ENCODE measurements around the gene ZNRF1. TPM values are rescaled to one million over a fixed set of nuclear protein-coding genes. Genes with fewer than 3 reads are reported as not detected.

ZNRF1 gene
- total and polyA plus RNA-seq, 2 donors (not counting 1 experiment from before 2014, with no cell fraction given) = 0.27 to 0.76 TPM

- no peak overlapping the region for H3K4me3 Mint-ChIP-seq
- H3K4me1 Mint-ChIP-seq = peaks cover 15% of the 10 kb centered on the region
- Histone ChIP-seq H2AFZ (ENCODE audit: insufficient read depth, low read depth, low read length, poor library complexity, severe bottlenecking) (no peak overlapping the region), H3K9me3 (ENCODE audit: control extremely low read depth in 1 of 3, control insufficient read depth in 2 of 3, insufficient read depth in 1 of 3, low read length in 2 of 3) (no peaks in the 10 kb centered on the region), H4K20me1 (ENCODE audit: control insufficient read depth, insufficient read depth, low read length, poor library complexity, severe bottlenecking) (no peaks in the 10 kb centered on the region), H3K36me3 (replicated peaks in 1 of 2; ENCODE audit: control extremely low read depth in 1 of 2, control insufficient read depth in 1 of 2, extremely low read depth in 1 of 2, insufficient read depth in 2 of 2, low read length in 1 of 2) (no peaks in the 10 kb centered on the region), H3K9ac (ENCODE audit: low read length) (no peak overlapping the region), H3K4me1 (ENCODE audit: control insufficient read depth in 2 of 2, insufficient read depth in 2 of 2, low read length in 2 of 2) (peaks cover 8 to 20% of the 10 kb centered on the region in 2 donors), H3K27ac (ENCODE audit: low read length in 2 of 2) (no peak overlapping the region), H3K79me2 (ENCODE audit: control insufficient read depth, insufficient read depth, low read length) (no peaks in the 10 kb centered on the region), H3K4me3 (ENCODE audit: control extremely low read depth in 1 of 5, extremely low read depth in 1 of 5, insufficient read depth in 1 of 5, low read depth in 2 of 5, low read length in 4 of 5) (no peak overlapping the region), H3K27me3 (replicated peaks in 1 of 4; ENCODE audit: control extremely low read depth in 1 of 4, control insufficient read depth in 3 of 4, insufficient read depth in 4 of 4, low read length in 3 of 4) (peaks cover 0 to 28% (median 6%) of the 10 kb centered on the region in 4 experiments), H3K4me2 (replicated peaks; ENCODE audit: low read depth, low read length, poor library complexity, severe bottlenecking) (no peak overlapping the region)
- WGBS (ENCODE audit: insufficient coverage) = 75% methylated on average over 15 of the region's 15 CpGs
- ChIA-PET POLR2A (no interaction called here), CTCF (interaction anchor here (0.5 to 4.3 kb wide), 3 partner anchors 10 to 52 kb away, joined by 3 to 15 read pairs (median 3); no protein-coding TSS in a partner anchor)
- no peak for TF ChIP-seq CTCF (IDR thresholded peaks at IDR 0.05)
- no peak for TF ChIP-seq EZH2 (IDR thresholded peaks at IDR 0.05; ENCODE audit: borderline replicate concordance, insufficient read depth, low read depth, low read length, poor library complexity, severe bottlenecking)
- H3K9me3 Mint-ChIP-seq (ENCODE audit: insufficient read depth) = no peaks in the 10 kb centered on the region
- intact Hi-C loops (cut with micrococcal nuclease) = no loop called here
- H3K27ac Mint-ChIP-seq = no peak overlapping the region
- DNase-seq (no peak), ATAC-seq (ENCODE audit: low read depth) (no peak)
- H3K27me3 Mint-ChIP-seq = peaks cover 23% of the 10 kb centered on the region
Measured at GRCh38 chr16:75097941-75098901, 99.4 kb downstream of the ZNRF1 start.

Measured in B cell (primary cell).